HG03097 (cell line): ENCODE measurements around the gene SNAI3.
"Not testable (repeated sequence)": the region's sequence is repeated elsewhere in the genome, so short reads cannot be mapped to it uniquely, and the experiment has no call there.

Experiments
- ATAC-seq: cut with Tn5 transposase; IDR thresholded peaks from one replicate; pipeline ENCODE4 v1.9.1; 2021; ENCODE audit not compliant: unreplicated experiment, low FRiP score

Gene SNAI3

GRCh38 chr16:88671806-88672205, 14.5 kb downstream of the SNAI3 start:
- ATAC-seq, result no peak

GRCh38 chr16:88669980-88670379, 16.3 kb downstream of the SNAI3 start:
- ATAC-seq, result no peak

GRCh38 chr16:88669493-88669892, 16.8 kb downstream of the SNAI3 start:
- not testable (repeated sequence) for ATAC-seq

- no peak for ATAC-seq
Measured at GRCh38 chr16:88667461-88667860, 18.8 kb downstream of the SNAI3 start.

- no peak for ATAC-seq
Measured at GRCh38 chr16:88665570-88665969, 20.7 kb downstream of the SNAI3 start.

GRCh38 chr16:88665148-88665547, 21.2 kb downstream of the SNAI3 start:
- ATAC-seq, result no peak

- peak; percentile 95 for ATAC-seq
Measured at GRCh38 chr16:88662843-88663606, 23.3 kb downstream of the SNAI3 start, which contains the start of gene MVD. Gene MVD (minus strand): TSS chr16:88663091. CDS start chr16:88663080, 11 bp downstream.

GRCh38 chr16:88662222-88662842, 24.0 kb downstream of the SNAI3 start:
- ATAC-seq, result peak; percentile 4

- no peak for ATAC-seq
Measured at GRCh38 chr16:88661468-88661867, 24.8 kb downstream of the SNAI3 start.

- ATAC-seq, result no peak
Measured at GRCh38 chr16:88659160-88659559, 27.1 kb downstream of the SNAI3 start.

GRCh38 chr16:88658714-88659113, 27.6 kb downstream of the SNAI3 start:
- no peak for ATAC-seq

- ATAC-seq, result no peak
Measured at GRCh38 chr16:88657371-88657770, 28.9 kb downstream of the SNAI3 start.

- ATAC-seq, result no peak
Measured at GRCh38 chr16:88656291-88656980, 29.9 kb downstream of the SNAI3 start.

GRCh38 chr16:88655733-88656281, 30.5 kb downstream of the SNAI3 start:
- ATAC-seq, result no peak

- ATAC-seq, result no peak
Measured at GRCh38 chr16:88655053-88655732, 31.1 kb downstream of the SNAI3 start.

- ATAC-seq, result no peak
Measured at GRCh38 chr16:88654363-88655052, 31.8 kb downstream of the SNAI3 start.

- no peak for ATAC-seq
Measured at GRCh38 chr16:88653596-88654362, 32.5 kb downstream of the SNAI3 start.

- ATAC-seq, result no peak
Measured at GRCh38 chr16:88653101-88653500, 33.2 kb downstream of the SNAI3 start.

GRCh38 chr16:88652762-88653063, 33.6 kb downstream of the SNAI3 start:
- no peak for ATAC-seq
